Panc1 (cell line): ENCODE measurements around the gene DAPK1. TPM values are rescaled to one million over a fixed set of nuclear protein-coding genes. Genes with fewer than 3 reads are reported as not detected.

Experiments used
- ATAC-seq: fragments of 200-7000 bp; cut with Tn5 transposase; 2 replicates; pipeline ENCODE4 v1.9.1; 2020; ENCODE audit warnings: mild to moderate bottlenecking, moderate library complexity
- BruUV-seq: library from RNA; stranded (reverse); fragments of 400-500 nt; replicated peaks from 2 replicates; lab custom pipeline; 2021; lab: Mats Ljungman, UMichigan
- CTCF ChIA-PET: fragments of 300-600 bp; sonication (Branson Sonifier 250); formaldehyde crosslinking; loops from one replicate; lab custom pipeline; 2022; ENCODE audit warnings: antibody characterized with exemption; lab: Charles Lee
- POLR2A ChIA-PET: fragments of 300-600 bp; sonication (Branson Sonifier 250); formaldehyde crosslinking; loops from one replicate; lab custom pipeline; 2022; ENCODE audit warnings: antibody characterized with exemption; lab: Charles Lee
- DNase-seq: peaks from one replicate; pipeline ENCODE4 v3.0.0-alpha.2; 2010; ENCODE audit warnings: low read depth, low spot score
- H3K27ac ChIP-seq: 2 replicates; pipeline ENCODE4 v1.5.1; 2011; ENCODE audit warnings: mild to moderate bottlenecking, low read length, inconsistent platforms
- H3K27me3 ChIP-seq: fragments of 200-500 bp; sonication (Bioruptor generic); 2 replicates; pipeline ENCODE4 v1.6.0; 2014; ENCODE audit warnings: low read length, inconsistent platforms; ENCODE audit not compliant: control insufficient read depth, insufficient read depth
- H3K36me3 ChIP-seq: fragments of 200-500 bp; sonication (Bioruptor generic); 2 replicates; pipeline ENCODE4 v1.5.1; 2014; ENCODE audit warnings: inconsistent platforms, mild to moderate bottlenecking, low read length, moderate library complexity; ENCODE audit not compliant: control insufficient read depth, insufficient read depth
- H3K4me1 ChIP-seq: 2 replicates; pipeline ENCODE4 v1.5.1; 2011; ENCODE audit warnings: inconsistent platforms, mild to moderate bottlenecking, low read length, moderate library complexity; ENCODE audit not compliant: control insufficient read depth, insufficient read depth
- H3K4me3 ChIP-seq, 2 experiments: 2 replicates each; pipeline ENCODE4 v1.5.1; 2011 to 2012; ENCODE audit warnings: low read depth in 2 of 2, low read length in 2 of 2, mild to moderate bottlenecking in 2 of 2, inconsistent platforms in 1 of 2, moderate library complexity in 1 of 2
- H3K9me3 ChIP-seq: fragments of 200-500 bp; sonication (Bioruptor generic); 2 replicates; pipeline ENCODE4 v1.5.1; 2014; ENCODE audit warnings: low read depth, mild to moderate bottlenecking, inconsistent platforms, low read length, moderate library complexity; ENCODE audit not compliant: control insufficient read depth, insufficient read depth
- POLR2AphosphoS5 ChIP-seq: IDR thresholded peaks from 2 replicates; pipeline ENCODE4 v1.6.1; 2012; ENCODE audit warnings: mild to moderate bottlenecking, low read depth, low read length, moderate library complexity
- SIN3A ChIP-seq: IDR thresholded peaks from 2 replicates; pipeline ENCODE4 v1.6.1; 2012; ENCODE audit warnings: low read depth, mild to moderate bottlenecking, low read length, moderate library complexity, borderline replicate concordance; ENCODE audit not compliant: insufficient read depth
- TCF7L2 ChIP-seq: IDR thresholded peaks from 2 replicates; pipeline ENCODE4 v1.6.1; 2011; ENCODE audit warnings: mild to moderate bottlenecking, low read depth, low read length, inconsistent platforms
- in situ Hi-C: cut with HindIII; loops from 2 replicates; pipeline ENCODE4 v1.10.0; 2016; ENCODE audit warnings: low sequenced_read_pairs, low pct_unique_long_range_greater_than_20kb
- intact Hi-C: fragments of 100-400 bp; cut with micrococcal nuclease; formaldehyde crosslinking; loops from one replicate; pipeline ENCODE4 v1.10.0; 2022; ENCODE audit not compliant: unreplicated experiment
- total RNA-seq: library from RNA; stranded (reverse); gene quantifications from one replicate; pipeline ENCODE4 v1.2.1, GENCODE V29; 2021; ENCODE audit not compliant: unreplicated experiment
- TF ChIP-seq, protein P1 (sequence below), 2 experiments: IDR thresholded peaks; 2 replicates each; pipeline ENCODE4 v1.6.1; 2011 to 2012; ENCODE audit warnings: low read depth in 2 of 2, control low read depth in 1 of 2, low read length in 1 of 2, mild to moderate bottlenecking in 1 of 2, moderate library complexity in 1 of 2; ENCODE audit not compliant: insufficient read depth in 1 of 2
- TF ChIP-seq, protein P2 (sequence below): fragments of 450-650 bp; IDR thresholded peaks from 2 replicates; pipeline ENCODE4 v1.5.1; 2017; ENCODE audit warnings: mild to moderate bottlenecking

DAPK1 gene
- total RNA-seq, 1 experiment from 2014 or later = 0.87 TPM

DNA sequence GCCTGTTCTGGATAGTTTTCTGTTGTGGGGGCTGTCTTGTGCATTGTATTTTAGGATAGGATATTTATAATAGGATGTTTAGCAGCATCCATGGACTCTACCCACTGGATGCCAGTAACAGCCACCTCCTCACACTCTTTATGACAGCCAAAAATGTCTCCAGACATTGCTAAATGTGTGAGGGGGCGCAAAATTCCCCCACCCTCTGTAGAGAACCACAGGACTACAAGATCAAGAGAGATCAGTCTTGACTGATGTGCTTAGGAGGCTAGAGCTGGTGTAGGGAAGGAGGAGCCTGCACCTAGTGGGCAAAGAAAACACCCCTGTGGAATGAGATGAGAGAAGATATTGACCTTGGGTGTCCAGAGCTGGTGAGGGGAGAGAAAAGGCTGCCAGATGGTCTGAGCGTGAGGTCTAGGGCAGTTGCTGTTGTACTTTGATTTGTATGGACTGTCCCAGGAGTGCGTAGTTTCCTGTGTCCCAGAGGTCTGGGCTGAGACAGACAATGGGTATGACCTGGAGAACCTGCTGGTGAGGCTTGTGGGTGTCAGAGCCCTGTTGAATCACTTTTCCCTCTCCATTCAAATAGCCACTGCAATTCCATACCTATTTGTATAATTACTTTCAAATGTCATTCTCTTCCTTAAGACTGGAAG lies 16.3 kb downstream of the DAPK1 start:
- H3K4me3 ChIP-seq = no peak overlapping the region

DNA sequence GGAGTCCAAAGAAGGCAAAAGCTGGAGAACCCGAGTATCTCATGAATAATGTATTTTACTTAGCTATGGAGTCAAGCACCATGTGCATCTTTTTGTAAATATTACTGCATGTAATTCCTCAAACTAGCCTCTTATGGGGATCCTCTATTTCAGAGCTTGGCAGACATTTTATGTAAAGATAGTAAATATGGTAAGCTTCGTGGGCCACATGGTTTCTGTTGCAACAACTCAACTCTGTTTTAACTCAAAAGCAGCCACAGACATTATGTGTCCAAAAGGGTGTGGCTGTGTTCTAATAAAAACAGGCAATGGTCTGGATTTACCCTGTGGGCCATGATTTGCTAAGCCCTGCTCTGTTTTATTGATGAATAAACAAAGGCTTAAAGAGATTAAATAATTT lies 17.3 kb downstream of the DAPK1 start:
- intact Hi-C loops = no loop called here
- CTCF ChIA-PET = no interaction called here

More for the DNA sequence above, 16.3 kb downstream of the DAPK1 start:
- CTCF ChIA-PET = no interaction called here
- in situ Hi-C loops (no loop called here), intact Hi-C loops (no loop called here)
- DNase-seq (no peak), ATAC-seq (no peak)
- Histone ChIP-seq H3K36me3 (no peaks in the 10 kb centered on the region), H3K9me3 (no peaks in the 10 kb centered on the region), H3K4me1 (no peaks in the 10 kb centered on the region), H3K27me3 (no peaks in the 10 kb centered on the region), H3K27ac (no peak overlapping the region)
- TF ChIP-seq TCF7L2 (no peak), POLR2AphosphoS5 (no peak), SIN3A (no peak)
- TF ChIP-seq, protein P1, sequence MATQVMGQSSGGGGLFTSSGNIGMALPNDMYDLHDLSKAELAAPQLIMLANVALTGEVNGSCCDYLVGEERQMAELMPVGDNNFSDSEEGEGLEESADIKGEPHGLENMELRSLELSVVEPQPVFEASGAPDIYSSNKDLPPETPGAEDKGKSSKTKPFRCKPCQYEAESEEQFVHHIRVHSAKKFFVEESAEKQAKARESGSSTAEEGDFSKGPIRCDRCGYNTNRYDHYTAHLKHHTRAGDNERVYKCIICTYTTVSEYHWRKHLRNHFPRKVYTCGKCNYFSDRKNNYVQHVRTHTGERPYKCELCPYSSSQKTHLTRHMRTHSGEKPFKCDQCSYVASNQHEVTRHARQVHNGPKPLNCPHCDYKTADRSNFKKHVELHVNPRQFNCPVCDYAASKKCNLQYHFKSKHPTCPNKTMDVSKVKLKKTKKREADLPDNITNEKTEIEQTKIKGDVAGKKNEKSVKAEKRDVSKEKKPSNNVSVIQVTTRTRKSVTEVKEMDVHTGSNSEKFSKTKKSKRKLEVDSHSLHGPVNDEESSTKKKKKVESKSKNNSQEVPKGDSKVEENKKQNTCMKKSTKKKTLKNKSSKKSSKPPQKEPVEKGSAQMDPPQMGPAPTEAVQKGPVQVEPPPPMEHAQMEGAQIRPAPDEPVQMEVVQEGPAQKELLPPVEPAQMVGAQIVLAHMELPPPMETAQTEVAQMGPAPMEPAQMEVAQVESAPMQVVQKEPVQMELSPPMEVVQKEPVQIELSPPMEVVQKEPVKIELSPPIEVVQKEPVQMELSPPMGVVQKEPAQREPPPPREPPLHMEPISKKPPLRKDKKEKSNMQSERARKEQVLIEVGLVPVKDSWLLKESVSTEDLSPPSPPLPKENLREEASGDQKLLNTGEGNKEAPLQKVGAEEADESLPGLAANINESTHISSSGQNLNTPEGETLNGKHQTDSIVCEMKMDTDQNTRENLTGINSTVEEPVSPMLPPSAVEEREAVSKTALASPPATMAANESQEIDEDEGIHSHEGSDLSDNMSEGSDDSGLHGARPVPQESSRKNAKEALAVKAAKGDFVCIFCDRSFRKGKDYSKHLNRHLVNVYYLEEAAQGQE (IDR thresholded peaks at IDR 0.05; ENCODE audit: insufficient read depth in 1 of 2, low read depth in 2 of 2, low read length in 1 of 2) = no peak
- TF ChIP-seq, protein P2, sequence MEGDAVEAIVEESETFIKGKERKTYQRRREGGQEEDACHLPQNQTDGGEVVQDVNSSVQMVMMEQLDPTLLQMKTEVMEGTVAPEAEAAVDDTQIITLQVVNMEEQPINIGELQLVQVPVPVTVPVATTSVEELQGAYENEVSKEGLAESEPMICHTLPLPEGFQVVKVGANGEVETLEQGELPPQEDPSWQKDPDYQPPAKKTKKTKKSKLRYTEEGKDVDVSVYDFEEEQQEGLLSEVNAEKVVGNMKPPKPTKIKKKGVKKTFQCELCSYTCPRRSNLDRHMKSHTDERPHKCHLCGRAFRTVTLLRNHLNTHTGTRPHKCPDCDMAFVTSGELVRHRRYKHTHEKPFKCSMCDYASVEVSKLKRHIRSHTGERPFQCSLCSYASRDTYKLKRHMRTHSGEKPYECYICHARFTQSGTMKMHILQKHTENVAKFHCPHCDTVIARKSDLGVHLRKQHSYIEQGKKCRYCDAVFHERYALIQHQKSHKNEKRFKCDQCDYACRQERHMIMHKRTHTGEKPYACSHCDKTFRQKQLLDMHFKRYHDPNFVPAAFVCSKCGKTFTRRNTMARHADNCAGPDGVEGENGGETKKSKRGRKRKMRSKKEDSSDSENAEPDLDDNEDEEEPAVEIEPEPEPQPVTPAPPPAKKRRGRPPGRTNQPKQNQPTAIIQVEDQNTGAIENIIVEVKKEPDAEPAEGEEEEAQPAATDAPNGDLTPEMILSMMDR = no peak
- POLR2A ChIA-PET = no interaction called here
- BruUV-seq = no TSS peak

More for the DNA sequence above, 17.3 kb downstream of the DAPK1 start:
- no TSS peak for BruUV-seq
- H3K4me3 ChIP-seq = no peak overlapping the region
- H3K9me3 ChIP-seq = no peaks in the 10 kb centered on the region
- DNase-seq = no peak
- no peaks in the 10 kb centered on the region for H3K27me3 ChIP-seq
- TF ChIP-seq SIN3A (no peak), POLR2AphosphoS5 (no peak), TCF7L2 (no peak)
- TF ChIP-seq, protein P2 = no peak
- TF ChIP-seq, protein P1 (IDR thresholded peaks at IDR 0.05; ENCODE audit: insufficient read depth in 1 of 2, low read depth in 2 of 2, low read length in 1 of 2) = no peak
- POLR2A ChIA-PET = no interaction called here
- no peak for ATAC-seq
- H3K27ac ChIP-seq = no peak overlapping the region
- H3K4me1 ChIP-seq = no peaks in the 10 kb centered on the region
- in situ Hi-C loops = no loop called here
- no peaks in the 10 kb centered on the region for H3K36me3 ChIP-seq
